ENCODE data around the gene ANO3. TPM values are rescaled to one million over a fixed set of nuclear protein-coding genes. Genes with fewer than 3 reads are reported as not detected.

Gene ANO3
- total RNA-seq, 3 donors from 2014 or later, result not detected

GRCh38 chr11:26424255-26424654 is 92.3 kb downstream of the ANO3 start:
- H3K27me3 Mint-ChIP-seq (ENCODE audit: low read depth), result no peaks in the 10 kb centered on the region
- no peak for DNase-seq
- peaks cover 4% of the 10 kb centered on the region for H3K9me3 Mint-ChIP-seq
- H3K4me3 Mint-ChIP-seq, result no peak overlapping the region
- H3K36me3 Mint-ChIP-seq (ENCODE audit: insufficient read depth), result no peaks in the 10 kb centered on the region
- H3K4me1 Mint-ChIP-seq (ENCODE audit: low read depth), result no peaks in the 10 kb centered on the region
- no peak for ATAC-seq

GRCh38 chr11:26439854-26440253 is 107.9 kb downstream of the ANO3 start:
- Mint-ChIP-seq H3K4me1 (ENCODE audit: low read depth) (no peaks in the 10 kb centered on the region), H3K27me3 (ENCODE audit: low read depth) (no peaks in the 10 kb centered on the region), H3K9me3 (peaks cover 7% of the 10 kb centered on the region), H3K36me3 (ENCODE audit: insufficient read depth) (no peaks in the 10 kb centered on the region), H3K4me3 (no peak overlapping the region)
- no peak for DNase-seq
- no peak for ATAC-seq

GRCh38 chr11:26442131-26442530 is 110.2 kb downstream of the ANO3 start:
- Mint-ChIP-seq H3K4me3 (no peak overlapping the region), H3K9me3 (peaks cover 4% of the 10 kb centered on the region), H3K27me3 (ENCODE audit: low read depth) (no peaks in the 10 kb centered on the region), H3K4me1 (ENCODE audit: low read depth) (no peaks in the 10 kb centered on the region), H3K36me3 (ENCODE audit: insufficient read depth) (no peaks in the 10 kb centered on the region)
- DNase-seq (no peak), ATAC-seq (no peak)

- DNase-seq (no peak), ATAC-seq (no peak)
- H3K4me3 Mint-ChIP-seq, result no peak overlapping the region
- H3K27me3 Mint-ChIP-seq (ENCODE audit: low read depth), result no peaks in the 10 kb centered on the region
- H3K9me3 Mint-ChIP-seq, result peaks cover 4% of the 10 kb centered on the region
- H3K4me1 Mint-ChIP-seq (ENCODE audit: low read depth), result no peaks in the 10 kb centered on the region
- H3K36me3 Mint-ChIP-seq (ENCODE audit: insufficient read depth), result no peaks in the 10 kb centered on the region
Observed at GRCh38 chr11:26443617-26444016, 111.7 kb downstream of the ANO3 start.

GRCh38 chr11:26457636-26458035 is 125.7 kb downstream of the ANO3 start:
- DNase-seq, result no peak
- Mint-ChIP-seq H3K4me1 (ENCODE audit: low read depth) (no peaks in the 10 kb centered on the region), H3K9me3 (peaks cover 3% of the 10 kb centered on the region), H3K4me3 (no peak overlapping the region), H3K36me3 (ENCODE audit: insufficient read depth) (no peaks in the 10 kb centered on the region), H3K27me3 (ENCODE audit: low read depth) (no peaks in the 10 kb centered on the region)
- ATAC-seq, result no peak

- Mint-ChIP-seq H3K4me1 (ENCODE audit: low read depth) (no peaks in the 10 kb centered on the region), H3K36me3 (ENCODE audit: insufficient read depth) (no peaks in the 10 kb centered on the region), H3K9me3 (peaks cover 5% of the 10 kb centered on the region), H3K27me3 (ENCODE audit: low read depth) (no peaks in the 10 kb centered on the region), H3K4me3 (no peak overlapping the region)
- no peak for ATAC-seq
- no peak for DNase-seq
Observed at GRCh38 chr11:26465274-26465673, 133.3 kb downstream of the ANO3 start.

- ATAC-seq (no peak), DNase-seq (no peak)
- peaks cover 5% of the 10 kb centered on the region for H3K9me3 Mint-ChIP-seq
- no peaks in the 10 kb centered on the region for H3K36me3 Mint-ChIP-seq (ENCODE audit: insufficient read depth)
- no peak overlapping the region for H3K4me3 Mint-ChIP-seq
- no peaks in the 10 kb centered on the region for H3K4me1 Mint-ChIP-seq (ENCODE audit: low read depth)
- H3K27me3 Mint-ChIP-seq (ENCODE audit: low read depth), result no peaks in the 10 kb centered on the region
Observed at GRCh38 chr11:26467506-26467905, 135.6 kb downstream of the ANO3 start.

- no peaks in the 10 kb centered on the region for H3K27me3 Mint-ChIP-seq (ENCODE audit: low read depth)
- H3K4me3 Mint-ChIP-seq, result no peak overlapping the region
- H3K36me3 Mint-ChIP-seq (ENCODE audit: insufficient read depth), result no peaks in the 10 kb centered on the region
- no peak for ATAC-seq
- H3K9me3 Mint-ChIP-seq, result no peaks in the 10 kb centered on the region
- DNase-seq, result no peak
- no peaks in the 10 kb centered on the region for H3K4me1 Mint-ChIP-seq (ENCODE audit: low read depth)
Observed at GRCh38 chr11:26470992-26471391, 139.1 kb downstream of the ANO3 start.

- Mint-ChIP-seq H3K27me3 (ENCODE audit: low read depth) (no peaks in the 10 kb centered on the region), H3K36me3 (ENCODE audit: insufficient read depth) (no peaks in the 10 kb centered on the region), H3K9me3 (no peaks in the 10 kb centered on the region), H3K4me3 (no peak overlapping the region), H3K4me1 (ENCODE audit: low read depth) (no peaks in the 10 kb centered on the region)
- ATAC-seq, result no peak
- DNase-seq, result no peak
Observed at GRCh38 chr11:26473216-26474194, 141.6 kb downstream of the ANO3 start.

- Mint-ChIP-seq H3K9me3 (no peaks in the 10 kb centered on the region), H3K4me1 (ENCODE audit: low read depth) (no peaks in the 10 kb centered on the region), H3K27me3 (ENCODE audit: low read depth) (no peaks in the 10 kb centered on the region), H3K36me3 (ENCODE audit: insufficient read depth) (no peaks in the 10 kb centered on the region), H3K4me3 (no peak overlapping the region)
- no peak for DNase-seq
- ATAC-seq, result no peak
Observed at GRCh38 chr11:26474401-26474800, 142.5 kb downstream of the ANO3 start.

- ATAC-seq (no peak), DNase-seq (no peak)
- no peaks in the 10 kb centered on the region for H3K27me3 Mint-ChIP-seq (ENCODE audit: low read depth)
- H3K4me3 Mint-ChIP-seq, result no peak overlapping the region
- no peaks in the 10 kb centered on the region for H3K36me3 Mint-ChIP-seq (ENCODE audit: insufficient read depth)
- no peaks in the 10 kb centered on the region for H3K9me3 Mint-ChIP-seq
- no peaks in the 10 kb centered on the region for H3K4me1 Mint-ChIP-seq (ENCODE audit: low read depth)
Observed at GRCh38 chr11:26477396-26477795, 145.5 kb downstream of the ANO3 start.

GRCh38 chr11:26478710-26479109 is 146.8 kb downstream of the ANO3 start:
- no peaks in the 10 kb centered on the region for H3K9me3 Mint-ChIP-seq
- H3K4me1 Mint-ChIP-seq (ENCODE audit: low read depth), result no peaks in the 10 kb centered on the region
- no peak for DNase-seq
- no peaks in the 10 kb centered on the region for H3K36me3 Mint-ChIP-seq (ENCODE audit: insufficient read depth)
- ATAC-seq, result no peak
- H3K4me3 Mint-ChIP-seq, result no peak overlapping the region
- H3K27me3 Mint-ChIP-seq (ENCODE audit: low read depth), result no peaks in the 10 kb centered on the region

GRCh38 chr11:26480041-26480440 is 148.1 kb downstream of the ANO3 start:
- DNase-seq (no peak), ATAC-seq (no peak)
- peaks cover 6% of the 10 kb centered on the region for H3K9me3 Mint-ChIP-seq
- no peaks in the 10 kb centered on the region for H3K36me3 Mint-ChIP-seq (ENCODE audit: insufficient read depth)
- no peaks in the 10 kb centered on the region for H3K27me3 Mint-ChIP-seq (ENCODE audit: low read depth)
- H3K4me1 Mint-ChIP-seq (ENCODE audit: low read depth), result no peaks in the 10 kb centered on the region
- H3K4me3 Mint-ChIP-seq, result no peak overlapping the region

GRCh38 chr11:26483108-26483507 is 151.2 kb downstream of the ANO3 start:
- ATAC-seq, result no peak
- H3K27me3 Mint-ChIP-seq (ENCODE audit: low read depth), result no peaks in the 10 kb centered on the region
- no peak for DNase-seq
- H3K36me3 Mint-ChIP-seq (ENCODE audit: insufficient read depth), result no peaks in the 10 kb centered on the region
- H3K4me1 Mint-ChIP-seq (ENCODE audit: low read depth), result no peaks in the 10 kb centered on the region
- peaks cover 13% of the 10 kb centered on the region for H3K9me3 Mint-ChIP-seq
- no peak overlapping the region for H3K4me3 Mint-ChIP-seq

- peaks cover 13% of the 10 kb centered on the region for H3K9me3 Mint-ChIP-seq
- DNase-seq, result no peak
- ATAC-seq, result no peak
- no peak overlapping the region for H3K4me3 Mint-ChIP-seq
- H3K27me3 Mint-ChIP-seq (ENCODE audit: low read depth), result no peaks in the 10 kb centered on the region
- no peaks in the 10 kb centered on the region for H3K4me1 Mint-ChIP-seq (ENCODE audit: low read depth)
- no peaks in the 10 kb centered on the region for H3K36me3 Mint-ChIP-seq (ENCODE audit: insufficient read depth)
Observed at GRCh38 chr11:26490546-26490945, 158.6 kb downstream of the ANO3 start.
